Type B pancreatic cell (in vitro differentiated cells): ENCODE measurements around the gene STK32B. TPM values are rescaled to one million over a fixed set of nuclear protein-coding genes. Genes with fewer than 3 reads are reported as not detected.

Experiments
- DNase-seq: peaks from one replicate; pipeline ENCODE4 v3.0.0; 2021; ENCODE audit warnings: mixed read lengths; ENCODE audit not compliant: unreplicated experiment; ENCODE audit errors: extremely low spot score
- H3K27ac Mint-ChIP-seq: 2 replicates; pipeline ENCODE4 v1.8.0; 2021; ENCODE audit warnings: mild to moderate bottlenecking, mixed read lengths
- H3K27me3 Mint-ChIP-seq: 2 replicates; pipeline ENCODE4 v1.8.0; 2021; ENCODE audit warnings: mixed read lengths
- H3K36me3 Mint-ChIP-seq: 2 replicates; pipeline ENCODE4 v1.8.0; 2021; ENCODE audit warnings: mixed read lengths
- H3K4me1 Mint-ChIP-seq: one replicate; pipeline ENCODE4 v1.8.0; 2021; ENCODE audit warnings: mixed read lengths; ENCODE audit not compliant: unreplicated experiment
- H3K4me3 Mint-ChIP-seq: 2 replicates; pipeline ENCODE4 v1.8.0; 2021; ENCODE audit warnings: mild to moderate bottlenecking, mixed read lengths
- H3K9me3 Mint-ChIP-seq: 2 replicates; pipeline ENCODE4 v1.8.0; 2021; ENCODE audit warnings: mixed read lengths
- total RNA-seq: library from RNA; stranded (reverse); gene quantifications from 2 replicates; pipeline ENCODE4 v1.2.1, GENCODE V29; 2021; ENCODE audit warnings: low replicate concordance
- TF ChIP-seq, protein P1 (sequence below): fragments of 200-600 bp; sonication (generic); conservative IDR thresholded peaks from 2 replicates; pipeline ENCODE4 v1.5.0; 2021; ENCODE audit warnings: antibody characterized with exemption, mild to moderate bottlenecking

STK32B gene
- total RNA-seq, 1 donor from 2014 or later: 3.0 TPM

DNA sequence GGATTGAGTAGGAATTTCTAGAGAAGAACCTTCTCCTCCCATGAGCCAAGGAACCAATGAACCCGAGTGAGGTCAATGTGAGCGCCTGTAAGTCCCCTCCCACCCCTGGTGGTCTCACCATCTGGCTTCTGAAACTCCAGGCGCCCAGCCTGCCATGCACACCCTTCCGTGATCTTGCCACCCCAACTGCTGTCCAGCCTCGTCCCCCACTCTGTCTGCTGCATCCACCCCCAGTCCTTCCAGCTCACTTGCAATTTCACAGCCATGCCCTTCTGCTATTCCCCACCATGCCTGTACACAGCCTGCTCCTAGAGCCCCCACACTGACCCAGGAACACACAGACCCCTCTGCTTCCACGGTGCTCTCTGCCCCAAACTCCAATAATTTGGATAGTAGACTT lies 323.7 kb downstream of the STK32B start:
- Mint-ChIP-seq H3K4me1 (no peaks in the 10 kb centered on the region), H3K27me3 (peaks cover 26% of the 10 kb centered on the region), H3K4me3 (no peak overlapping the region), H3K9me3 (peaks cover 6% of the 10 kb centered on the region), H3K36me3 (no peaks in the 10 kb centered on the region), H3K27ac (no peak overlapping the region)
- TF ChIP-seq, protein P1, sequence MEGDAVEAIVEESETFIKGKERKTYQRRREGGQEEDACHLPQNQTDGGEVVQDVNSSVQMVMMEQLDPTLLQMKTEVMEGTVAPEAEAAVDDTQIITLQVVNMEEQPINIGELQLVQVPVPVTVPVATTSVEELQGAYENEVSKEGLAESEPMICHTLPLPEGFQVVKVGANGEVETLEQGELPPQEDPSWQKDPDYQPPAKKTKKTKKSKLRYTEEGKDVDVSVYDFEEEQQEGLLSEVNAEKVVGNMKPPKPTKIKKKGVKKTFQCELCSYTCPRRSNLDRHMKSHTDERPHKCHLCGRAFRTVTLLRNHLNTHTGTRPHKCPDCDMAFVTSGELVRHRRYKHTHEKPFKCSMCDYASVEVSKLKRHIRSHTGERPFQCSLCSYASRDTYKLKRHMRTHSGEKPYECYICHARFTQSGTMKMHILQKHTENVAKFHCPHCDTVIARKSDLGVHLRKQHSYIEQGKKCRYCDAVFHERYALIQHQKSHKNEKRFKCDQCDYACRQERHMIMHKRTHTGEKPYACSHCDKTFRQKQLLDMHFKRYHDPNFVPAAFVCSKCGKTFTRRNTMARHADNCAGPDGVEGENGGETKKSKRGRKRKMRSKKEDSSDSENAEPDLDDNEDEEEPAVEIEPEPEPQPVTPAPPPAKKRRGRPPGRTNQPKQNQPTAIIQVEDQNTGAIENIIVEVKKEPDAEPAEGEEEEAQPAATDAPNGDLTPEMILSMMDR: no peak
- no peak for DNase-seq

DNA sequence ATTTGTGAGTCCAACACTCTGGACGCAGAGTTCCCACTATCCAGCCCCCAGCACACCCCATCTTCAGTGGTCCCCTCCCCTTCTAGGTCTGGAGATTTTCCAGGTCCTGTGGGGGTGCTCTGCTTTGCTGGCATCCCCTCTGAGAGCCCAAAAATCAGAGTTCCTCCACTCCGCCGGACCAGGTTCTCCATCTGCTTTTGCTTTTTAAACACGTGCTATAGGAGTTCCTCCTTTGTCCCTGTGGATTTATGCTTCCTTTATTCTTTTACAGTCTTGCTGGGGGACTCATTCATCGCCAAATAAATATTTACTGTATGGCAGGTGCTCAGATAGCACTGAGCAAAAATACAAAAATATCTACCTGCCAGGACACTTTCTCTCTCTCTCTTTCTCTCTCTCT lies 324.7 kb downstream of the STK32B start:
- TF ChIP-seq, protein P1: no peak
- H3K4me3 Mint-ChIP-seq: no peak overlapping the region
- H3K9me3 Mint-ChIP-seq: peaks cover 6% of the 10 kb centered on the region
- DNase-seq: no peak
- no peaks in the 10 kb centered on the region for H3K36me3 Mint-ChIP-seq
- no peaks in the 10 kb centered on the region for H3K4me1 Mint-ChIP-seq
- peaks cover 26% of the 10 kb centered on the region for H3K27me3 Mint-ChIP-seq
- no peak overlapping the region for H3K27ac Mint-ChIP-seq

DNA sequence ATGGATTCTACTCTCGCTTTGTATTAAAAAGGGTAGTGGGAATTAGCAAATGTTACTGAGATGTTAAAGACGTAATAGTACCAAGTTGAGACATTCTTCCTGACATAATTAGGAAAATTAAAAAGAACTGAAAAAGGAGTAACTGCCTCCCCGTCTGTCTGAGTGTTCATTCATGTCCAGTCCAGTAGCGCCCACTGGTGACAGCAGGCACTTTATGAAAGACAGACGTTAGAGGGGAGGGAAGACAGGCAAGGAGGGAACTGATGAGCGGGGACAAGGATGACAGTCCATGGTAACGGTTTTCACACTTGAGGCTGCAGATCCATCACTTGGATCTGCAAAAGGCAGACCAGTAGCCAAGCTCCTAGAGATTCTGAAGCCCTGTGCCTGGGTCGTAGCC lies 326.7 kb downstream of the STK32B start:
- H3K4me1 Mint-ChIP-seq: no peaks in the 10 kb centered on the region
- no peak overlapping the region for H3K27ac Mint-ChIP-seq
- no peak overlapping the region for H3K4me3 Mint-ChIP-seq
- TF ChIP-seq, protein P1: peak; percentile 53
- DNase-seq: no peak
- peaks cover 6% of the 10 kb centered on the region for H3K9me3 Mint-ChIP-seq
- no peaks in the 10 kb centered on the region for H3K36me3 Mint-ChIP-seq
- H3K27me3 Mint-ChIP-seq: peaks cover 29% of the 10 kb centered on the region

DNA sequence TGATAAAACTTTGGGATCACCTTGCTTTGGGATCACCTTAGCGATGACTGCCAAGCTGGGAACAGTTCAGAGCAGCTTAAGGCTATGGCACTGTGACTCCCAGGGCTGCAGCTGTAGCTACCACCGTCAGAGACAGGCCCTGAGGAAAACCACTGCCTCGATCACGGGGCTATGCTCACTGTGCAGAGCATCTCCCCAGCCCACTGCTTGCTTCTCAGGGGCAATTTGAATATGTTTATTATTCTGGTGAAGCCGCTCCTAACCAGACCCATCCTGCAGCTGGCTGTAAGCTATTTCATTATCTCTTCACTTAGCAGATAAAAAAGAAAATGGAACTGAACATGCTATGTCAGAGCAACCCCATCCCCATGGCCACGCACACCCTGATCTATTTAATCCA lies 328.6 kb downstream of the STK32B start:
- H3K4me1 Mint-ChIP-seq: no peaks in the 10 kb centered on the region
- no peak overlapping the region for H3K4me3 Mint-ChIP-seq
- DNase-seq: no peak
- H3K27ac Mint-ChIP-seq: no peak overlapping the region
- peaks cover 33% of the 10 kb centered on the region for H3K27me3 Mint-ChIP-seq
- no peaks in the 10 kb centered on the region for H3K9me3 Mint-ChIP-seq
- no peaks in the 10 kb centered on the region for H3K36me3 Mint-ChIP-seq
- TF ChIP-seq, protein P1: no peak

DNA sequence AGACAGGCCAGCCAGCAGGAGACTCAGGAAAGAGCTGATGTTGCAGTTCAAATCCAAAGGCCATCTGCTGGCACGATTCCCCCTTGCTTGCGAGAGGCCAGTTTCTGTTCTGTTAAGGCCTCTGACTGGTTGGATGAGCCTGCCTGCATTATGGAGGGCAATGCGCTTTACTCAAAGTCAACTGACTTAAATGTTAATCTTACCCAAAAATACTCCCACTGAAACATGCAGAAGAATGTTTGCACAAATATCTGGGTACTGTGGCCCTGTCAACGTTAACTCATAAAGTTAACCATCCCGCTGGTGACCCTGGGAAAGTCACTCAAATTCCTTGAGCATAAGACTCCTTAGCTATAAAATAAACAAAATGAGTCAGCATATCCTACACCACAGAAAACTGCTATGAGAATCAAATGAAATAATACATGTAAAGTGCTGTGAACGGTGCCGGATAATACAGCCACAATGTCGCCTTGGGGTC lies 330.7 kb downstream of the STK32B start:
- H3K27me3 Mint-ChIP-seq: peaks cover 29% of the 10 kb centered on the region
- peaks cover 5% of the 10 kb centered on the region for H3K4me1 Mint-ChIP-seq
- H3K27ac Mint-ChIP-seq: no peak overlapping the region
- H3K9me3 Mint-ChIP-seq: no peaks in the 10 kb centered on the region
- H3K36me3 Mint-ChIP-seq: no peaks in the 10 kb centered on the region
- H3K4me3 Mint-ChIP-seq: no peak overlapping the region
- TF ChIP-seq, protein P1: no peak
- DNase-seq: no peak
